Measurements from ENCODE around the gene AEBP1. TPM values are rescaled to one million over a fixed set of nuclear protein-coding genes. Genes with fewer than 3 reads are reported as not detected.

AEBP1 gene
- total RNA-seq, 1 experiment from 2014 or later = 50.8 TPM

- TF ChIP-seq ZBTB21 (CRISPR knock-in tag; IDR thresholded peaks at IDR 0.05; ENCODE audit: borderline replicate concordance) (no peak), USF1 (CRISPR knock-in tag; IDR thresholded peaks at IDR 0.05) (no peak), ZNF671 (CRISPR knock-in tag; IDR thresholded peaks at IDR 0.05) (no peak), CTCF (IDR thresholded peaks at IDR 0.05) (no peak), GRHL2 (CRISPR knock-in tag; IDR thresholded peaks at IDR 0.05; ENCODE audit: insufficient replicate concordance, severe bottlenecking) (no peak), JUN (CRISPR knock-in tag; IDR thresholded peaks at IDR 0.05) (no peak), FOXP4 (CRISPR knock-in tag; IDR thresholded peaks at IDR 0.05) (no peak), TEAD1 (CRISPR knock-in tag; IDR thresholded peaks at IDR 0.05) (no peak), SP1 (CRISPR knock-in tag; conservative IDR thresholded peaks at IDR 0.05) (no peak), ELF4 (CRISPR knock-in tag; IDR thresholded peaks at IDR 0.05; ENCODE audit: low read depth) (no peak), CREM (CRISPR knock-in tag; IDR thresholded peaks at IDR 0.05) (no peak), ETV6 (CRISPR knock-in tag; IDR thresholded peaks at IDR 0.05) (no peak)
- TF ChIP-seq, protein P1, sequence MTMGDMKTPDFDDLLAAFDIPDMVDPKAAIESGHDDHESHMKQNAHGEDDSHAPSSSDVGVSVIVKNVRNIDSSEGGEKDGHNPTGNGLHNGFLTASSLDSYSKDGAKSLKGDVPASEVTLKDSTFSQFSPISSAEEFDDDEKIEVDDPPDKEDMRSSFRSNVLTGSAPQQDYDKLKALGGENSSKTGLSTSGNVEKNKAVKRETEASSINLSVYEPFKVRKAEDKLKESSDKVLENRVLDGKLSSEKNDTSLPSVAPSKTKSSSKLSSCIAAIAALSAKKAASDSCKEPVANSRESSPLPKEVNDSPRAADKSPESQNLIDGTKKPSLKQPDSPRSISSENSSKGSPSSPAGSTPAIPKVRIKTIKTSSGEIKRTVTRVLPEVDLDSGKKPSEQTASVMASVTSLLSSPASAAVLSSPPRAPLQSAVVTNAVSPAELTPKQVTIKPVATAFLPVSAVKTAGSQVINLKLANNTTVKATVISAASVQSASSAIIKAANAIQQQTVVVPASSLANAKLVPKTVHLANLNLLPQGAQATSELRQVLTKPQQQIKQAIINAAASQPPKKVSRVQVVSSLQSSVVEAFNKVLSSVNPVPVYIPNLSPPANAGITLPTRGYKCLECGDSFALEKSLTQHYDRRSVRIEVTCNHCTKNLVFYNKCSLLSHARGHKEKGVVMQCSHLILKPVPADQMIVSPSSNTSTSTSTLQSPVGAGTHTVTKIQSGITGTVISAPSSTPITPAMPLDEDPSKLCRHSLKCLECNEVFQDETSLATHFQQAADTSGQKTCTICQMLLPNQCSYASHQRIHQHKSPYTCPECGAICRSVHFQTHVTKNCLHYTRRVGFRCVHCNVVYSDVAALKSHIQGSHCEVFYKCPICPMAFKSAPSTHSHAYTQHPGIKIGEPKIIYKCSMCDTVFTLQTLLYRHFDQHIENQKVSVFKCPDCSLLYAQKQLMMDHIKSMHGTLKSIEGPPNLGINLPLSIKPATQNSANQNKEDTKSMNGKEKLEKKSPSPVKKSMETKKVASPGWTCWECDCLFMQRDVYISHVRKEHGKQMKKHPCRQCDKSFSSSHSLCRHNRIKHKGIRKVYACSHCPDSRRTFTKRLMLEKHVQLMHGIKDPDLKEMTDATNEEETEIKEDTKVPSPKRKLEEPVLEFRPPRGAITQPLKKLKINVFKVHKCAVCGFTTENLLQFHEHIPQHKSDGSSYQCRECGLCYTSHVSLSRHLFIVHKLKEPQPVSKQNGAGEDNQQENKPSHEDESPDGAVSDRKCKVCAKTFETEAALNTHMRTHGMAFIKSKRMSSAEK (CRISPR knock-in tag; IDR thresholded peaks at IDR 0.05; ENCODE audit: borderline replicate concordance) = no peak
- TF ChIP-seq, protein P2, sequence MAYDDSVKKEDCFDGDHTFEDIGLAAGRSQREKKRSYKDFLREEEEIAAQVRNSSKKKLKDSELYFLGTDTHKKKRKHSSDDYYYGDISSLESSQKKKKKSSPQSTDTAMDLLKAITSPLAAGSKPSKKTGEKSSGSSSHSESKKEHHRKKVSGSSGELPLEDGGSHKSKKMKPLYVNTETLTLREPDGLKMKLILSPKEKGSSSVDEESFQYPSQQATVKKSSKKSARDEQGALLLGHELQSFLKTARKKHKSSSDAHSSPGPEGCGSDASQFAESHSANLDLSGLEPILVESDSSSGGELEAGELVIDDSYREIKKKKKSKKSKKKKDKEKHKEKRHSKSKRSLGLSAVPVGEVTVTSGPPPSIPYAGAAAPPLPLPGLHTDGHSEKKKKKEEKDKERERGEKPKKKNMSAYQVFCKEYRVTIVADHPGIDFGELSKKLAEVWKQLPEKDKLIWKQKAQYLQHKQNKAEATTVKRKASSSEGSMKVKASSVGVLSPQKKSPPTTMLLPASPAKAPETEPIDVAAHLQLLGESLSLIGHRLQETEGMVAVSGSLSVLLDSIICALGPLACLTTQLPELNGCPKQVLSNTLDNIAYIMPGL (CRISPR knock-in tag; IDR thresholded peaks at IDR 0.05) = no peak
- TF ChIP-seq, protein P3, sequence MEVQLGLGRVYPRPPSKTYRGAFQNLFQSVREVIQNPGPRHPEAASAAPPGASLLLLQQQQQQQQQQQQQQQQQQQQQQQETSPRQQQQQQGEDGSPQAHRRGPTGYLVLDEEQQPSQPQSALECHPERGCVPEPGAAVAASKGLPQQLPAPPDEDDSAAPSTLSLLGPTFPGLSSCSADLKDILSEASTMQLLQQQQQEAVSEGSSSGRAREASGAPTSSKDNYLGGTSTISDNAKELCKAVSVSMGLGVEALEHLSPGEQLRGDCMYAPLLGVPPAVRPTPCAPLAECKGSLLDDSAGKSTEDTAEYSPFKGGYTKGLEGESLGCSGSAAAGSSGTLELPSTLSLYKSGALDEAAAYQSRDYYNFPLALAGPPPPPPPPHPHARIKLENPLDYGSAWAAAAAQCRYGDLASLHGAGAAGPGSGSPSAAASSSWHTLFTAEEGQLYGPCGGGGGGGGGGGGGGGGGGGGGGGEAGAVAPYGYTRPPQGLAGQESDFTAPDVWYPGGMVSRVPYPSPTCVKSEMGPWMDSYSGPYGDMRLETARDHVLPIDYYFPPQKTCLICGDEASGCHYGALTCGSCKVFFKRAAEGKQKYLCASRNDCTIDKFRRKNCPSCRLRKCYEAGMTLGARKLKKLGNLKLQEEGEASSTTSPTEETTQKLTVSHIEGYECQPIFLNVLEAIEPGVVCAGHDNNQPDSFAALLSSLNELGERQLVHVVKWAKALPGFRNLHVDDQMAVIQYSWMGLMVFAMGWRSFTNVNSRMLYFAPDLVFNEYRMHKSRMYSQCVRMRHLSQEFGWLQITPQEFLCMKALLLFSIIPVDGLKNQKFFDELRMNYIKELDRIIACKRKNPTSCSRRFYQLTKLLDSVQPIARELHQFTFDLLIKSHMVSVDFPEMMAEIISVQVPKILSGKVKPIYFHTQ (CRISPR knock-in tag; IDR thresholded peaks at IDR 0.05) = no peak
- TF ChIP-seq, protein P4, sequence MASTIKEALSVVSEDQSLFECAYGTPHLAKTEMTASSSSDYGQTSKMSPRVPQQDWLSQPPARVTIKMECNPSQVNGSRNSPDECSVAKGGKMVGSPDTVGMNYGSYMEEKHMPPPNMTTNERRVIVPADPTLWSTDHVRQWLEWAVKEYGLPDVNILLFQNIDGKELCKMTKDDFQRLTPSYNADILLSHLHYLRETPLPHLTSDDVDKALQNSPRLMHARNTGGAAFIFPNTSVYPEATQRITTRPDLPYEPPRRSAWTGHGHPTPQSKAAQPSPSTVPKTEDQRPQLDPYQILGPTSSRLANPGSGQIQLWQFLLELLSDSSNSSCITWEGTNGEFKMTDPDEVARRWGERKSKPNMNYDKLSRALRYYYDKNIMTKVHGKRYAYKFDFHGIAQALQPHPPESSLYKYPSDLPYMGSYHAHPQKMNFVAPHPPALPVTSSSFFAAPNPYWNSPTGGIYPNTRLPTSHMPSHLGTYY (CRISPR knock-in tag; IDR thresholded peaks at IDR 0.05) = no peak
- Mint-ChIP-seq H3K4me1 (0 out of 2 replicates have a peak, but pooled peaks cover 2% of the 10 kb centered on the region), H3K9me3 (no peaks in the 10 kb centered on the region), H3K27me3 (ENCODE audit: low read depth) (no peaks in the 10 kb centered on the region), H3K27ac (no peak overlapping the region; the same call in 1 of the 2 replicates), H3K4me3 (no peak overlapping the region), H3K36me3 (peaks cover 17% of the 10 kb centered on the region)
- no peak for DNase-seq (ENCODE audit: low spot score)
- CTCF ChIA-PET = interaction anchor here (2.0 kb wide), 1 partner anchor 11 kb away, joined by 13 read pairs; the partner anchor contains the start of gene POLD2
- POLR2A ChIA-PET = interaction anchor here (0.6 to 1.5 kb wide), 2 partner anchors 46 to 318 kb away, joined by 3 read pairs; no protein-coding TSS in a partner anchor
- no peak for ATAC-seq
Measured at GRCh38 chr7:44111761-44112160, 7.6 kb downstream of the AEBP1 start.

All from WTC11 (cell line).